ENCODE measurements around the gene HDAC4.

HDAC4 gene

GRCh38 chr2:239405071-239405470 is 4.3 kb upstream of the HDAC4 start:
- no peaks in the 10 kb centered on the region for H4K20me1 ChIP-seq (ENCODE audit: insufficient read depth, low read length, poor library complexity, severe bottlenecking)
- H3K9me2 ChIP-seq (replicated peaks; ENCODE audit: low read depth, low read length): no peaks in the 10 kb centered on the region
- H3K4me2 ChIP-seq (ENCODE audit: low read depth, low read length, poor library complexity, severe bottlenecking): no peak overlapping the region
- H3F3A ChIP-seq (ENCODE audit: low read depth): no peaks in the 10 kb centered on the region
- peaks cover 8% of the 10 kb centered on the region for H3K4me1 ChIP-seq (ENCODE audit: insufficient read depth, low read length, poor library complexity, severe bottlenecking)
- no peak overlapping the region for H2AFZ ChIP-seq (ENCODE audit: low read length)
- no peaks in the 10 kb centered on the region for H3K27me3 ChIP-seq (ENCODE audit: insufficient read depth, low read length, poor library complexity, severe bottlenecking)
- H3K36me3 ChIP-seq (ENCODE audit: insufficient read depth, low read length): no peaks in the 10 kb centered on the region
- H3K9me3 ChIP-seq (ENCODE audit: insufficient read depth, low read depth, low read length): no peaks in the 10 kb centered on the region
- H3K9ac ChIP-seq (ENCODE audit: low read depth, low read length, poor library complexity, severe bottlenecking): no peak overlapping the region
- TF ChIP-seq CTCF (conservative IDR thresholded peaks at IDR 0.05; ENCODE audit: low read length) (no peak), EZH2phosphoT487 (IDR thresholded peaks at IDR 0.05; ENCODE audit: borderline replicate concordance) (no peak)
- H3K79me2 ChIP-seq (ENCODE audit: insufficient read depth, low read length): peaks cover 11% of the 10 kb centered on the region
- no peak overlapping the region for H3K4me3 ChIP-seq (ENCODE audit: low read length, poor library complexity, severe bottlenecking)

- peaks cover 27% of the 10 kb centered on the region for H3K4me1 ChIP-seq (ENCODE audit: insufficient read depth, low read length, poor library complexity, severe bottlenecking)
- H3K9me2 ChIP-seq (replicated peaks; ENCODE audit: low read depth, low read length): no peaks in the 10 kb centered on the region
- H3K4me3 ChIP-seq (ENCODE audit: low read length, poor library complexity, severe bottlenecking): peak overlapping the region; percentile 77
- no peak for TF ChIP-seq CTCF (conservative IDR thresholded peaks at IDR 0.05; ENCODE audit: low read length)
- no peak for TF ChIP-seq EZH2phosphoT487 (IDR thresholded peaks at IDR 0.05; ENCODE audit: borderline replicate concordance)
- peaks cover 23% of the 10 kb centered on the region for H4K20me1 ChIP-seq (ENCODE audit: insufficient read depth, low read length, poor library complexity, severe bottlenecking)
- H3K4me2 ChIP-seq (ENCODE audit: low read depth, low read length, poor library complexity, severe bottlenecking): peak overlapping the region; percentile 92
- no peaks in the 10 kb centered on the region for H3F3A ChIP-seq (ENCODE audit: low read depth)
- H2AFZ ChIP-seq (ENCODE audit: low read length): no peak overlapping the region
- peak overlapping the region; percentile 88 for H3K9ac ChIP-seq (ENCODE audit: low read depth, low read length, poor library complexity, severe bottlenecking)
- no peaks in the 10 kb centered on the region for H3K9me3 ChIP-seq (ENCODE audit: insufficient read depth, low read depth, low read length)
- H3K36me3 ChIP-seq (ENCODE audit: insufficient read depth, low read length): no peaks in the 10 kb centered on the region
- H3K27me3 ChIP-seq (ENCODE audit: insufficient read depth, low read length, poor library complexity, severe bottlenecking): no peaks in the 10 kb centered on the region
- peaks cover 35% of the 10 kb centered on the region for H3K79me2 ChIP-seq (ENCODE audit: insufficient read depth, low read length)
Observed at GRCh38 chr2:239402666-239403065, 1.8 kb upstream of the HDAC4 start.

- H3F3A ChIP-seq (ENCODE audit: low read depth): no peaks in the 10 kb centered on the region
- H3K36me3 ChIP-seq (ENCODE audit: insufficient read depth, low read length): no peaks in the 10 kb centered on the region
- no peaks in the 10 kb centered on the region for H3K9me3 ChIP-seq (ENCODE audit: insufficient read depth, low read depth, low read length)
- peak overlapping the region; percentile 83 for H2AFZ ChIP-seq (ENCODE audit: low read length)
- H3K4me1 ChIP-seq (ENCODE audit: insufficient read depth, low read length, poor library complexity, severe bottlenecking): peaks cover 27% of the 10 kb centered on the region
- H3K9me2 ChIP-seq (replicated peaks; ENCODE audit: low read depth, low read length): no peaks in the 10 kb centered on the region
- peak overlapping the region; percentile 77 for H3K4me3 ChIP-seq (ENCODE audit: low read length, poor library complexity, severe bottlenecking)
- peaks cover 42% of the 10 kb centered on the region for H3K79me2 ChIP-seq (ENCODE audit: insufficient read depth, low read length)
- TF ChIP-seq CTCF (conservative IDR thresholded peaks at IDR 0.05; ENCODE audit: low read length) (no peak; the same call in 1 of the 2 replicates), EZH2phosphoT487 (IDR thresholded peaks at IDR 0.05; ENCODE audit: borderline replicate concordance) (no peak)
- peak overlapping the region; percentile 88 for H3K9ac ChIP-seq (ENCODE audit: low read depth, low read length, poor library complexity, severe bottlenecking)
- peaks cover 26% of the 10 kb centered on the region for H4K20me1 ChIP-seq (ENCODE audit: insufficient read depth, low read length, poor library complexity, severe bottlenecking)
- H3K4me2 ChIP-seq (ENCODE audit: low read depth, low read length, poor library complexity, severe bottlenecking): peak overlapping the region; percentile 92
- H3K27me3 ChIP-seq (ENCODE audit: insufficient read depth, low read length, poor library complexity, severe bottlenecking): no peaks in the 10 kb centered on the region
Observed at GRCh38 chr2:239401881-239402233, 1.0 kb upstream of the HDAC4 start.

Data from Loucy (cell line).